Right cardiac atrium (tissue), 5 donors: ENCODE results near the gene NAP1L1. TPM values are rescaled to one million over a fixed set of nuclear protein-coding genes. Genes with fewer than 3 reads are reported as not detected.

Source experiments
- ATAC-seq, 2 donors: fragments of 200-7000 bp; cut with Tn5 transposase; one replicate each; pipeline versions ENCODE4 v1.8.0 to v1.9.1; 2020; ENCODE audit warnings: moderate library complexity in 2 of 2, mild to moderate bottlenecking in 1 of 2
- DNase-seq, 3 donors: peaks; one replicate each; pipeline ENCODE4 v3.0.0-alpha.2; 2020
- H3K27ac ChIP-seq: one replicate; pipeline ENCODE4 v1.5.1; 2013; ENCODE audit warnings: mild to moderate bottlenecking, low read length, control low read depth, moderate library complexity
- H3K27me3 ChIP-seq: one replicate; pipeline ENCODE4 v1.6.1; 2013; ENCODE audit not compliant: control insufficient read depth, insufficient read depth
- H3K4me1 ChIP-seq: one replicate; pipeline ENCODE4 v1.6.1; 2013; ENCODE audit warnings: low read length; ENCODE audit not compliant: control insufficient read depth, insufficient read depth
- H3K4me3 ChIP-seq: one replicate; pipeline ENCODE4 v1.5.1; 2013; ENCODE audit warnings: low read length, control low read depth
- H3K9me3 ChIP-seq: one replicate; pipeline ENCODE4 v1.6.1; 2013; ENCODE audit warnings: low read length; ENCODE audit not compliant: control insufficient read depth
- WGBS: extraction: QIAGEN DNeasy Blood & Tissue Kit; methylation state at CpG from one replicate; pipeline ENCODE4 v1.1.7; 2013; 5-methylcytosine and 5-hydroxymethylcytosine counted together
- intact Hi-C, 4 donors: fragments of 100-400 bp; cut with DNase I; formaldehyde crosslinking; loops; one replicate each; pipeline versions ENCODE4 v1.11.0 to v1.14.0; 2022 to 2023
- polyA plus RNA-seq: library from polyadenylated mRNA; stranded (reverse); fragments of 200-250 nt; gene quantifications from one replicate; pipeline ENCODE4 v1.2.3, GENCODE V29; 2013
- total RNA-seq, 4 donors: library from RNA; stranded (reverse); fragmentation: NEBNext Ultra II Directional; extraction: Animal tissue kit (Norgen Biotek cat#: 25700); gene quantifications; one replicate each; pipeline ENCODE4 v1.2.1, GENCODE V29; 2021
- donor health status: healthy with polysubstance abuse.
- donor health status: DM: no; HTN: yes; CAD: no.
- donor health status: DM: no; HTN: no; CAD: no.
- donor health status: DM: no; HTN: yes; CAD: no; lungs with severe emphysema.
- donor health status: DM: yes; HTN: yes; CAD: no.

The NAP1L1 gene
- total and polyA plus RNA-seq, 5 donors, result 335 to 471 (median 371) TPM

GRCh38 chr12:76081909-76082308 lies 2.6 kb downstream of the NAP1L1 start:
- ATAC-seq (no peak), DNase-seq (no peak)
- Histone ChIP-seq H3K27me3 (no peaks in the 10 kb centered on the region), H3K27ac (no peak overlapping the region), H3K4me3 (no peak overlapping the region), H3K9me3 (peaks cover 2% of the 10 kb centered on the region), H3K4me1 (peaks cover 4% of the 10 kb centered on the region)
- intact Hi-C loops, result loop anchor here in 2 of 4 donors (5.0 to 10.0 kb wide), 2 partner anchors 263 to 265 kb away; partner anchors contain the start of gene BBS10 (in 2 of the 2)

- H3K4me3 ChIP-seq, result no peak overlapping the region
- peaks cover 2% of the 10 kb centered on the region for H3K9me3 ChIP-seq
- no peaks in the 10 kb centered on the region for H3K27me3 ChIP-seq
- intact Hi-C loops, result loop anchor here in 2 of 4 donors (5.0 to 10.0 kb wide), 2 partner anchors 264 to 266 kb away; partner anchors contain the start of gene BBS10 (in 2 of the 2)
- no peak for ATAC-seq
- no peak overlapping the region for H3K27ac ChIP-seq
- H3K4me1 ChIP-seq, result peaks cover 4% of the 10 kb centered on the region
- no peak for DNase-seq
- 60% methylated on average over 6 of the region's 6 CpGs for WGBS
Observed at GRCh38 chr12:76080729-76081415, 3.6 kb downstream of the NAP1L1 start.

- 86% methylated on average over 2 of the region's 2 CpGs for WGBS
- Histone ChIP-seq H3K27ac (no peak overlapping the region), H3K9me3 (peaks cover 2% of the 10 kb centered on the region), H3K4me3 (no peak overlapping the region), H3K27me3 (no peaks in the 10 kb centered on the region), H3K4me1 (peaks cover 4% of the 10 kb centered on the region)
- intact Hi-C loops, result loop anchor here in 2 of 4 donors (5.0 to 10.0 kb wide), 2 partner anchors 265 to 267 kb away; partner anchors contain the start of gene BBS10 (in 2 of the 2)
- DNase-seq, result no peak
- no peak for ATAC-seq
Observed at GRCh38 chr12:76080017-76080728, 4.3 kb downstream of the NAP1L1 start.

GRCh38 chr12:76078748-76079147 lies 5.7 kb downstream of the NAP1L1 start:
- Histone ChIP-seq H3K9me3 (peaks cover 2% of the 10 kb centered on the region), H3K27ac (no peak overlapping the region), H3K27me3 (no peaks in the 10 kb centered on the region), H3K4me1 (peaks cover 4% of the 10 kb centered on the region), H3K4me3 (no peak overlapping the region)
- intact Hi-C loops, result no loop called here
- 91% methylated on average over 2 of the region's 2 CpGs for WGBS
- DNase-seq, result no peak
- no peak for ATAC-seq

GRCh38 chr12:76075448-76075847 lies 9.0 kb downstream of the NAP1L1 start:
- ATAC-seq, result no peak
- Histone ChIP-seq H3K4me3 (no peak overlapping the region), H3K27ac (no peak overlapping the region), H3K9me3 (peaks cover 2% of the 10 kb centered on the region), H3K4me1 (peaks cover 4% of the 10 kb centered on the region), H3K27me3 (no peaks in the 10 kb centered on the region)
- WGBS, result 89% methylated on average over 1 of the region's 1 CpG
- intact Hi-C loops, result no loop called here
- no peak for DNase-seq

GRCh38 chr12:76074701-76075336 lies 9.7 kb downstream of the NAP1L1 start:
- peaks cover 4% of the 10 kb centered on the region for H3K4me1 ChIP-seq

GRCh38 chr12:76073561-76073960 lies 10.9 kb downstream of the NAP1L1 start:
- ATAC-seq, result no peak
- intact Hi-C loops, result no loop called here
- no peak overlapping the region for H3K27ac ChIP-seq

More at GRCh38 chr12:76074701-76075336, 9.7 kb downstream of the NAP1L1 start:
- Histone ChIP-seq H3K27ac (no peak overlapping the region), H3K27me3 (no peaks in the 10 kb centered on the region), H3K9me3 (peaks cover 2% of the 10 kb centered on the region), H3K4me3 (no peak overlapping the region)
- no peak for ATAC-seq
- 63% methylated on average over 1 of the region's 1 CpG for WGBS
- intact Hi-C loops, result no loop called here
- DNase-seq, result no peak

GRCh38 chr12:76072568-76072967 lies 11.9 kb downstream of the NAP1L1 start:
- intact Hi-C loops, result no loop called here
- Histone ChIP-seq H3K27ac (no peak overlapping the region), H3K4me3 (no peak overlapping the region), H3K9me3 (no peaks in the 10 kb centered on the region), H3K27me3 (no peaks in the 10 kb centered on the region), H3K4me1 (peaks cover 3% of the 10 kb centered on the region)
- ATAC-seq, result no peak
- WGBS, result 84% methylated on average over 3 of the region's 3 CpGs
- DNase-seq, result no peak

More at GRCh38 chr12:76073561-76073960, 10.9 kb downstream of the NAP1L1 start:
- Histone ChIP-seq H3K9me3 (no peaks in the 10 kb centered on the region), H3K4me3 (no peak overlapping the region), H3K4me1 (peaks cover 4% of the 10 kb centered on the region), H3K27me3 (no peaks in the 10 kb centered on the region)
- no peak for DNase-seq

- Histone ChIP-seq H3K4me3 (no peak overlapping the region), H3K27me3 (no peaks in the 10 kb centered on the region), H3K9me3 (no peaks in the 10 kb centered on the region), H3K4me1 (peaks cover 2% of the 10 kb centered on the region), H3K27ac (no peak overlapping the region)
- DNase-seq (no peak), ATAC-seq (no peak)
- intact Hi-C loops, result no loop called here
Observed at GRCh38 chr12:76069339-76069738, 15.1 kb downstream of the NAP1L1 start.

- no peak for DNase-seq
- Histone ChIP-seq H3K27me3 (no peaks in the 10 kb centered on the region), H3K4me1 (no peaks in the 10 kb centered on the region), H3K27ac (no peak overlapping the region), H3K9me3 (no peaks in the 10 kb centered on the region), H3K4me3 (no peak overlapping the region)
- intact Hi-C loops, result no loop called here
- no peak for ATAC-seq
- 98% methylated on average over 3 of the region's 3 CpGs for WGBS
Observed at GRCh38 chr12:76065917-76066316, 18.6 kb downstream of the NAP1L1 start.

GRCh38 chr12:76064904-76065303 lies 19.6 kb downstream of the NAP1L1 start:
- H3K27ac ChIP-seq, result no peak overlapping the region
- intact Hi-C loops, result no loop called here

More at GRCh38 chr12:76064904-76065303, 19.6 kb downstream of the NAP1L1 start:
- no peak overlapping the region for H3K4me3 ChIP-seq
- no peaks in the 10 kb centered on the region for H3K9me3 ChIP-seq
- H3K27me3 ChIP-seq, result no peaks in the 10 kb centered on the region
- WGBS, result 94% methylated on average over 1 of the region's 1 CpG
- no peaks in the 10 kb centered on the region for H3K4me1 ChIP-seq
- DNase-seq (no peak), ATAC-seq (no peak)
